22Rv1 (cell line): Measurements from ENCODE around the gene KRT37.

Experiments
- CTCF ChIP-seq: fragments of 450-650 bp; IDR thresholded peaks from 2 replicates; pipeline ENCODE4 v1.5.1; 2017; ENCODE audit warnings: mild to moderate bottlenecking
- ZFX ChIP-seq: fragments of 450-650 bp; IDR thresholded peaks from 2 replicates; pipeline ENCODE4 v1.6.1; 2017; ENCODE audit warnings: antibody characterized with exemption, borderline replicate concordance

GRCh38 chr17:41416479-41416878, 7.9 kb downstream of the KRT37 start:
- TF ChIP-seq CTCF (no peak), ZFX (no peak)
